Activated CD8-positive, alpha-beta memory T cell treated with anti-CD3 and anti-CD28 coated beads, Interleukin-2, amount 50 U/mL, for 1 hour (primary cell): ENCODE data around the gene FDPS.
"Not testable (repeated sequence)": the region's sequence is repeated elsewhere in the genome, so short reads cannot be mapped to it uniquely, and the experiment has no call there.

Experiments
- DNase-seq: peaks from one replicate; pipeline ENCODE4 v3.0.0-alpha.2; 2020; ENCODE audit errors: extremely low read depth

Gene FDPS

GRCh38 chr1:155285631-155286044, 23.0 kb upstream of the FDPS start:
- DNase-seq = no peak

GRCh38 chr1:155286544-155286943, 22.1 kb upstream of the FDPS start:
- DNase-seq = no peak

- no peak for DNase-seq
Measured at GRCh38 chr1:155287987-155288543, 20.6 kb upstream of the FDPS start.

GRCh38 chr1:155291006-155291405, 17.7 kb upstream of the FDPS start:
- DNase-seq = not testable (repeated sequence)

GRCh38 chr1:155293086-155293749, 15.4 kb upstream of the FDPS start:
- DNase-seq = no peak

- no peak for DNase-seq
Measured at GRCh38 chr1:155294520-155295182, 14.0 kb upstream of the FDPS start.

GRCh38 chr1:155295183-155295941, 13.3 kb upstream of the FDPS start:
- no peak for DNase-seq

GRCh38 chr1:155295942-155296267, 12.8 kb upstream of the FDPS start:
- DNase-seq = no peak

GRCh38 chr1:155296661-155297060, 12.0 kb upstream of the FDPS start:
- DNase-seq = no peak

- no peak for DNase-seq
Measured at GRCh38 chr1:155297384-155297783, 11.3 kb upstream of the FDPS start.

GRCh38 chr1:155300024-155300423, 8.6 kb upstream of the FDPS start:
- DNase-seq = no peak

- no peak for DNase-seq
Measured at GRCh38 chr1:155300553-155301329, 7.9 kb upstream of the FDPS start.

GRCh38 chr1:155301342-155301841, 7.3 kb upstream of the FDPS start, which contains the start of gene PKLR:
Gene PKLR (minus strand): TSS chr1:155301438. CDS start chr1:155301395, 43 bp downstream.
- no peak for DNase-seq

GRCh38 chr1:155304558-155305063, 4.1 kb upstream of the FDPS start:
- no peak for DNase-seq

GRCh38 chr1:155305881-155306391, 2.7 kb upstream of the FDPS start:
- DNase-seq = no peak

GRCh38 chr1:155307247-155307740, 1.4 kb upstream of the FDPS start:
- DNase-seq = no peak

GRCh38 chr1:155309423-155310021, 856 bp downstream of the FDPS start:
- DNase-seq = no peak

GRCh38 chr1:155313261-155313660, 4.6 kb downstream of the FDPS start:
- DNase-seq = no peak

- DNase-seq = no peak
Measured at GRCh38 chr1:155316922-155317321, 8.3 kb downstream of the FDPS start.

GRCh38 chr1:155318082-155318481, 9.4 kb downstream of the FDPS start:
- DNase-seq = no peak

GRCh38 chr1:155319536-155319935, 10.9 kb downstream of the FDPS start:
- no peak for DNase-seq
